SK-N-MC (cell line): ENCODE measurements around the gene SLC2A5.
"Not testable (repeated sequence)": the region's sequence is repeated elsewhere in the genome, so short reads cannot be mapped to it uniquely, and the experiment has no call there.

Source experiments
- DNase-seq: peaks from one replicate; pipeline ENCODE4 v3.0.0-alpha.2; 2011; ENCODE audit warnings: low read depth, low spot score
- H3K27ac ChIP-seq: fragments of 200-600 bp; sonication (generic); 2 replicates; pipeline ENCODE4 v1.5.1; 2016; ENCODE audit warnings: mixed run types
- H3K36me3 ChIP-seq: fragments of 200-600 bp; sonication (generic); 2 replicates; pipeline ENCODE4 v1.6.1; 2017; ENCODE audit warnings: antibody characterized with exemption, low read length, mixed read lengths; ENCODE audit not compliant: insufficient read depth
- H3K4me3 ChIP-seq: fragments of 200-600 bp; sonication (generic); 2 replicates; pipeline ENCODE4 v1.5.1; 2016
- H3K9ac ChIP-seq: fragments of 200-600 bp; sonication (generic); 2 replicates; pipeline ENCODE4 v1.8.0; 2017; ENCODE audit warnings: mixed run types, mixed read lengths; ENCODE audit not compliant: insufficient read length
- H3K9me3 ChIP-seq: fragments of 200-600 bp; sonication (generic); 2 replicates; pipeline ENCODE4 v1.6.1; 2017; ENCODE audit warnings: low read depth, mild to moderate bottlenecking, antibody characterized with exemption, low read length, moderate library complexity, mixed read lengths
- EZH2 ChIP-seq: fragments of 200-600 bp; sonication (generic); IDR thresholded peaks from one replicate; pipeline ENCODE4 v1.6.1; 2017; ENCODE audit warnings: antibody characterized with exemption
- FOXP2 ChIP-seq: optimal IDR thresholded peaks from 2 replicates; pipeline ENCODE3; 2011; ENCODE audit warnings: mild to moderate bottlenecking, moderate library complexity; ENCODE audit not compliant: insufficient read depth; ENCODE audit errors: extremely low read length, control extremely low read depth
- POLR2AphosphoS5 ChIP-seq: IDR thresholded peaks from 2 replicates; pipeline ENCODE4 v1.6.1; 2012; ENCODE audit warnings: mild to moderate bottlenecking, low read depth, low read length, borderline replicate concordance

The SLC2A5 gene

DNA sequence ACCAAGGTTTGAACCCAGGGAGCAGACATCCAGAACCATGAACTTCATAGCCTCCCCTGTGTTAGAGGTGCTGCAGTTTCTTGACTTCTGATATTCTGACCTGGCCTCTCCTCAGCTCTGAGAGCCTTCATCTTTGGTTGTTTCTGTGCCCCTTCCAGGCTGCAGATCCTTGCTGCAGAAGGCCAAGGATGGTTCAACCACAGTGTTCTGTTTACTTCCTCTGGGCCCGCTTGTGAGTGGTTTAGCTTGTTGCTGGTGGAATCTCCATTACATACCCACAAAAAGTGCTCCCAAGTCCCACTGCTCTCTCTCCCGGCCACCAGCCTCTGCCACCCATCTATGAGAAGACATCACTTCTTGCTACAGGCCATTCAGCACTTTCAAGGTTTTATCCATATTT, 34.2 kb downstream of the SLC2A5 start:
- no peak overlapping the region for H3K4me3 ChIP-seq
- no peak overlapping the region for H3K27ac ChIP-seq
- DNase-seq = no peak
- no peaks in the 10 kb centered on the region for H3K36me3 ChIP-seq
- H3K9me3 ChIP-seq = no peaks in the 10 kb centered on the region
- H3K9ac ChIP-seq = no peak overlapping the region
- no peak for TF ChIP-seq FOXP2
- no peak for TF ChIP-seq EZH2
- TF ChIP-seq POLR2AphosphoS5 = no peak

GRCh38 chr1:9033363-9033762, 36.1 kb downstream of the SLC2A5 start:
- no peak overlapping the region for H3K9ac ChIP-seq
- no peaks in the 10 kb centered on the region for H3K36me3 ChIP-seq
- DNase-seq = no peak
- no peak overlapping the region for H3K4me3 ChIP-seq
- TF ChIP-seq EZH2 = no peak
- no peak for TF ChIP-seq FOXP2
- TF ChIP-seq POLR2AphosphoS5 = no peak
- no peak overlapping the region for H3K27ac ChIP-seq
- H3K9me3 ChIP-seq = no peaks in the 10 kb centered on the region

- no peak for TF ChIP-seq EZH2
- TF ChIP-seq POLR2AphosphoS5 = no peak
- no peak for TF ChIP-seq FOXP2
Observed at GRCh38 chr1:9031484-9032259, 37.8 kb downstream of the SLC2A5 start.

GRCh38 chr1:9031077-9031476, 38.4 kb downstream of the SLC2A5 start:
- H3K4me3 ChIP-seq, H3K9ac ChIP-seq, H3K9me3 ChIP-seq, DNase-seq, H3K36me3 ChIP-seq, H3K27ac ChIP-seq: not testable (repeated sequence)

More at GRCh38 chr1:9031484-9032259, 37.8 kb downstream of the SLC2A5 start:
- H3K9me3 ChIP-seq = no peaks in the 10 kb centered on the region
- no peak overlapping the region for H3K27ac ChIP-seq
- H3K4me3 ChIP-seq = no peak overlapping the region
- no peak overlapping the region for H3K9ac ChIP-seq
- no peaks in the 10 kb centered on the region for H3K36me3 ChIP-seq
- no peak for DNase-seq

DNA sequence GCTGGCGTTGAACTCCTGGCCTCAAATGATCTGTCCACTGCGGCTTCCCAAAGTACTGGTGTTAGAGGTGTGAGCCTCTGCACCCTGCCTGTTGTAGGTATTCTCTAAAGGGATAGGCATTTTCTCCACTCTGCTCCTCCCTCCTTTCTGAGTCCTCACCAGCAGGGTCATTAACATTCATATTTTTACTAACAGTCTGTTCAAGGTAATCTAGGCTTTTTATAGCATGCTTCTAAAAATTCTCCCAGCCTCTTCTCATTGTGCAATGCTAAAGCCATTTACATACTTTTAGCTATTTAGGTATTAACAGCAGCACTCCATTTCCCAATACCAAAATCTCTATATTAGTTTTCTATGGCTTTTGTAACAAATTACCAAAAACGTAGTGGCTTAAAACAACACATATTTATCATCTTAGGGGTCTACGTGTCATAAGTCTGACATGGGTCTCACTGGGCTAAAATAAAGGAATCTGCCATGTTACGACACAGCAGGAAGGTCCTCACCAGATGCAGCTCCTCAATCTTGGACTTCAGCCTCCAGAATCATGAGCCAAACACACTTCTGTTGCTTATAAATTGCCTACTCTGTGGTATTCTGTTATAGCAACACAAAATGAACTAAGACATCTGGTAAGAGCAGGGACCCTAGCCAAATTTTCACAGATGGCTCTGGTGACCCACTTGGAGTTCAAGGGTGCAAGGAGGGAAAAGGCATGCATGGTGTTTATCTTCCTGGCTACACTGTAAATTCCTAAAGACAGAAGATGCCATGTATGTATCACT, 40.3 kb downstream of the SLC2A5 start:
- TF ChIP-seq EZH2 (no peak), FOXP2 (no peak), POLR2AphosphoS5 (no peak)
- no peaks in the 10 kb centered on the region for H3K36me3 ChIP-seq
- DNase-seq = no peak
- no peaks in the 10 kb centered on the region for H3K9me3 ChIP-seq
- H3K27ac ChIP-seq = no peak overlapping the region
- no peak overlapping the region for H3K9ac ChIP-seq
- no peak overlapping the region for H3K4me3 ChIP-seq

DNA sequence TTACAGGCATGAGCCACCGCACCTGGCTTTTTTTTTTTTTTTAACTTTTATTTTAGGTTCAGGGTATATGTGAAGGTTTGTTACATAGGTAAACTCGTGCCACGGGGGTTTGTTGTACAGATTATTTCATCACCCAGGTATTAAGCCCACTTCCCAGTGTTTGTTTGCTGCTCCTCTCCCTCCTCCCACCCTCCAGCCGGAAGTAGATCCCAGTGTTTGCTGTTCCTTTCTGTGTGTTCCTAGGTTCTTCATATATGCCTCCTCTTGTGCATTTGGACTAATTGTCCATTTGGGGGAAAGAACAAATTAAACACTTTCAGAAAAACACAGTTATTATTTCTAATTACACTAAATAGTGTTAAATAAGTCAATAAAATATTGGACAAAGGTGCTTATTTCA, 42.1 kb downstream of the SLC2A5 start:
- no peak overlapping the region for H3K27ac ChIP-seq
- no peaks in the 10 kb centered on the region for H3K36me3 ChIP-seq
- H3K9ac ChIP-seq = no peak overlapping the region
- DNase-seq = no peak
- TF ChIP-seq EZH2 (no peak), FOXP2 (no peak)
- no peaks in the 10 kb centered on the region for H3K9me3 ChIP-seq
- no peak overlapping the region for H3K4me3 ChIP-seq

DNA sequence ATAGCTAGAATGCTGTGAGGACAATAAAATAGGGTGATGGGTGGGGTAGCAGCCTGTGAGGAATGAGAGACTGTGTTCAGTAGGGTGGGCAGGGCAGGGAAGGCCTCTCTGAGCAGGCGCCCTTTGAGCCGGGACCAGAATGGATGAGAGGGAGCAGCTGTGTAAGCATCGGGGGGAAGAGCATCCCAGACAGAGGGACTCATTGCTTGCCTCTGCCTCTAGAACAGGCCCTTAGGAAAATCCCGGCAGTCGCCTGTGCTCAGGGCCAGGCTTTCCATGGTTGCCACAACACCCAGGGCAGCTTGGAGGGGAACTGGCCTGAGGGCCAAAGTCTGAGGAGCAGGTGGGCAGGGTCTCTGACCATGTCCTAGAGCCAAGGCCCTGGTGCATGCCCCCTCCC, 44.0 kb downstream of the SLC2A5 start:
- no peak for TF ChIP-seq FOXP2
- TF ChIP-seq EZH2 = no peak
- no peak for TF ChIP-seq POLR2AphosphoS5
- Histone ChIP-seq H3K9me3 (no peaks in the 10 kb centered on the region), H3K9ac (no peak overlapping the region), H3K4me3 (no peak overlapping the region), H3K27ac (no peak overlapping the region), H3K36me3 (no peaks in the 10 kb centered on the region)
- no peak for DNase-seq

DNA sequence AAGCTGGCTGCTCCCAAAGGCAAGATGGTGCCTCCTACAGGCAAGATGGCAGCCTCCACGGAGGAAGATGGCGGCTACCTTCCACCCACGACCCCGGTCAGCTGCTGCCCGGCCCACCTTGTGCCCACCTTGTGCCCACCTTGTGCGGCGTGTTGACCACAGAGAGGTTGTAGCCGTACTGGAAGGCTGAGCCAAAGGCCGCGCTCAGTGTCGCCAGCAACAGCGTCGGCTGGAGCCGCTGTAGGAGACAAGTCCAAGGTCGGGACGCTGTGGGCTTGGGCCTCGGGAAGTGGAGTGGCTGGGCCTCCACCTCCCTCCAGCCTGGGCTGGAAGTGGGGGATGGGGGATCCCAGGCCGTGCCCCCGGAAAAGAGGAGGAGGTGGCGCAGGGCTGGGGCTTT, 44.6 kb downstream of the SLC2A5 start:
- TF ChIP-seq EZH2 (no peak), FOXP2 (no peak), POLR2AphosphoS5 (no peak)
- no peak overlapping the region for H3K9ac ChIP-seq
- no peak for DNase-seq
- H3K36me3 ChIP-seq = no peaks in the 10 kb centered on the region
- H3K9me3 ChIP-seq = no peaks in the 10 kb centered on the region
- no peak overlapping the region for H3K4me3 ChIP-seq
- H3K27ac ChIP-seq = no peak overlapping the region
